ENCODE data around the gene DNAH12.

GRCh38 chr3:57389271-57389670 is 154.9 kb downstream of the DNAH12 start:
- TF ChIP-seq POLR2A (IDR thresholded peaks at IDR 0.05; ENCODE audit: low read length), result no peak
- no peak for TF ChIP-seq GATA1 (IDR thresholded peaks at IDR 0.05; ENCODE audit: low read depth, low read length)
